Keratinocyte (primary cell): ENCODE measurements around the gene MZT2B. TPM values are rescaled to one million over a fixed set of nuclear protein-coding genes. Genes with fewer than 3 reads are reported as not detected.
"Not testable (repeated sequence)": the region's sequence is repeated elsewhere in the genome, so short reads cannot be mapped to it uniquely, and the experiment has no call there.

Experiments used
- DNase-seq: peaks from one replicate; pipeline ENCODE4 v3.0.0-alpha.2; 2011; ENCODE audit warnings: low read depth, missing footprints, low spot score
- FAIRE-seq: peaks from 2 replicates; lab custom pipeline; 2011; peaks lifted over from hg19 to GRCh38; lab: Jason Lieb, UNC
- H2AFZ ChIP-seq: 2 replicates; pipeline ENCODE4 v1.6.0; 2012; ENCODE audit warnings: low read length, control low read depth, inconsistent platforms; ENCODE audit not compliant: control insufficient read depth
- H3K27ac ChIP-seq: 2 replicates; pipeline ENCODE4 v1.5.1; 2011; ENCODE audit warnings: low read length; ENCODE audit not compliant: control insufficient read depth, insufficient read depth
- H3K27me3 ChIP-seq: 3 replicates; pipeline ENCODE4 v1.6.0; 2011; ENCODE audit warnings: low read length; ENCODE audit not compliant: control insufficient read depth, insufficient read depth; ENCODE audit errors: extremely low read depth
- H3K36me3 ChIP-seq, 2 experiments: 2 replicates in 1 of 2; 3 replicates in 1 of 2; pipeline ENCODE4 v1.5.1; 2011; ENCODE audit warnings: low read length in 2 of 2, mild to moderate bottlenecking in 1 of 2; ENCODE audit not compliant: control insufficient read depth in 2 of 2, insufficient read depth in 2 of 2; ENCODE audit errors: extremely low read depth in 1 of 2
- H3K4me1 ChIP-seq: 3 replicates; pipeline ENCODE4 v1.5.1; 2011; ENCODE audit warnings: low read length; ENCODE audit not compliant: control insufficient read depth, insufficient read depth; ENCODE audit errors: extremely low read depth
- H3K4me2 ChIP-seq: 3 replicates; pipeline ENCODE4 v1.6.0; 2011; ENCODE audit warnings: low read depth, low read length; ENCODE audit not compliant: control insufficient read depth, insufficient read depth; ENCODE audit errors: extremely low read depth
- H3K4me3 ChIP-seq, 3 experiments: fragments of 200-600 bp in 1 of 3; sonication (generic) in 1 of 3; 2 replicates in 2 of 3; 3 replicates in 1 of 3; pipeline ENCODE4 v1.5.1; 2011 to 2016; ENCODE audit warnings: low read length in 3 of 3, mild to moderate bottlenecking in 3 of 3, control low read depth in 2 of 3, inconsistent platforms in 1 of 3, low read depth in 1 of 3, mixed read lengths in 1 of 3, mixed run types in 1 of 3, moderate library complexity in 1 of 3; ENCODE audit not compliant: control insufficient read depth in 2 of 3, insufficient read depth in 2 of 3; ENCODE audit errors: extremely low read depth in 1 of 3
- H3K79me2 ChIP-seq: 2 replicates; pipeline ENCODE4 v1.6.0; 2012; ENCODE audit warnings: low read length; ENCODE audit not compliant: control insufficient read depth, insufficient read depth
- H3K9ac ChIP-seq: 3 replicates; pipeline ENCODE4 v1.6.0; 2011; ENCODE audit warnings: low read length; ENCODE audit not compliant: control insufficient read depth, insufficient read depth; ENCODE audit errors: extremely low read depth
- H3K9me1 ChIP-seq: 3 replicates; pipeline ENCODE4 v1.6.0; 2011; ENCODE audit warnings: low read length; ENCODE audit not compliant: control insufficient read depth, insufficient read depth; ENCODE audit errors: extremely low read depth
- H3K9me3 ChIP-seq: 2 replicates; pipeline ENCODE4 v1.5.1; 2012; ENCODE audit warnings: low read depth, low read length; ENCODE audit not compliant: control insufficient read depth
- H4K20me1 ChIP-seq: 3 replicates; pipeline ENCODE4 v1.6.0; 2011; ENCODE audit warnings: low read length; ENCODE audit not compliant: control insufficient read depth, insufficient read depth; ENCODE audit errors: extremely low read depth
- EZH2 ChIP-seq: IDR thresholded peaks from one replicate; pipeline ENCODE4 v1.6.1; 2012; ENCODE audit warnings: inconsistent platforms, mild to moderate bottlenecking, low read length, moderate library complexity
- dilution Hi-C: fragments of 300-500 bp; cut with MboI; formaldehyde crosslinking; loops from one replicate; pipeline ENCODE4 v1.7.0; 2020; ENCODE audit warnings: low sequenced_read_pairs; ENCODE audit not compliant: extremely low pct_ligation_motif_present
- polyA plus RNA-seq, 5 experiments: library from polyadenylated mRNA; depleted of rRNA in 3 of 5; stranded (reverse) in 3 of 5; stranded (forward) in 1 of 5; unstranded in 1 of 5; fragments of >200 nt; gene quantifications; 1 replicate in 1 of 5; 2 replicates in 3 of 5; 3 replicates in 1 of 5; pipeline versions ENCODE4 v1.2.1 to v1.2.3, GENCODE V29; 2011 to 2012; ENCODE audit warnings: missing spikeins in 2 of 5, low read depth in 1 of 5, low replicate concordance in 1 of 5
- TF ChIP-seq, protein P1 (sequence below), 3 experiments: IDR thresholded peaks in 1 of 3; conservative IDR thresholded peaks in 1 of 3; optimal IDR thresholded peaks in 1 of 3; 2 replicates in 2 of 3; 3 replicates in 1 of 3; pipeline versions ENCODE3 to v1.5.1; 2011; ENCODE audit warnings: low read length in 3 of 3, mild to moderate bottlenecking in 3 of 3, moderate library complexity in 2 of 3, control low read depth in 1 of 3, inconsistent platforms in 1 of 3; ENCODE audit not compliant: insufficient read depth in 2 of 3; ENCODE audit errors: extremely low read depth in 1 of 3

MZT2B gene
- polyA plus RNA-seq, 1 donor (not counting 4 experiments of a cell fraction or from before 2014, with no cell fraction given): 133 TPM

DNA sequence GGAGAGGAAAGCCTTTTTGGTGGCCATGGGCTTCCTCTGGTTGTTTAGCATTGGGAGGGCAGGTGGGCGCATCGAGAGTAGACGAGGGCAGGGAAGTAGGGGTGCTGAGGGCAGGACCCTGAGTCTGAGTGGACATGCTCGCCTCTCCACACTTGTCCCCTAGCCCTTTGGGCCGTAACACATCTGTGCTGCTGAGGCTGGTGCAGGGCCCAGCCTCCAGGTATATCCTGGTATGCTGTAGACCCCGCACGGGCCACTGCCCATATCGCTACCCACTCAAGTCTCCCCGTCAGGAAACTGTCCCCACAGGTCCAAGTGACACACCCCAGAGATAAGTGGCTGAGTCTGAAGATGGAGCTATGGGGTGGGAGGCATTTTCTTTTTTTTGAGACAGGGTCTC, 23.4 kb upstream of the MZT2B start:
- Histone ChIP-seq H2AFZ (no peak overlapping the region), H4K20me1 (no peaks in the 10 kb centered on the region), H3K9ac (no peak overlapping the region), H3K9me1 (no peaks in the 10 kb centered on the region), H3K27me3 (no peaks in the 10 kb centered on the region), H3K4me3 (no peak overlapping the region), H3K27ac (no peak overlapping the region), H3K79me2 (no peaks in the 10 kb centered on the region), H3K36me3 (peaks cover 0 to 5% of the 10 kb centered on the region in 2 experiments), H3K9me3 (no peaks in the 10 kb centered on the region), H3K4me1 (no peaks in the 10 kb centered on the region), H3K4me2 (no peak overlapping the region)
- DNase-seq (no peak), FAIRE-seq (no peak)
- no peak for TF ChIP-seq EZH2
- TF ChIP-seq, protein P1, sequence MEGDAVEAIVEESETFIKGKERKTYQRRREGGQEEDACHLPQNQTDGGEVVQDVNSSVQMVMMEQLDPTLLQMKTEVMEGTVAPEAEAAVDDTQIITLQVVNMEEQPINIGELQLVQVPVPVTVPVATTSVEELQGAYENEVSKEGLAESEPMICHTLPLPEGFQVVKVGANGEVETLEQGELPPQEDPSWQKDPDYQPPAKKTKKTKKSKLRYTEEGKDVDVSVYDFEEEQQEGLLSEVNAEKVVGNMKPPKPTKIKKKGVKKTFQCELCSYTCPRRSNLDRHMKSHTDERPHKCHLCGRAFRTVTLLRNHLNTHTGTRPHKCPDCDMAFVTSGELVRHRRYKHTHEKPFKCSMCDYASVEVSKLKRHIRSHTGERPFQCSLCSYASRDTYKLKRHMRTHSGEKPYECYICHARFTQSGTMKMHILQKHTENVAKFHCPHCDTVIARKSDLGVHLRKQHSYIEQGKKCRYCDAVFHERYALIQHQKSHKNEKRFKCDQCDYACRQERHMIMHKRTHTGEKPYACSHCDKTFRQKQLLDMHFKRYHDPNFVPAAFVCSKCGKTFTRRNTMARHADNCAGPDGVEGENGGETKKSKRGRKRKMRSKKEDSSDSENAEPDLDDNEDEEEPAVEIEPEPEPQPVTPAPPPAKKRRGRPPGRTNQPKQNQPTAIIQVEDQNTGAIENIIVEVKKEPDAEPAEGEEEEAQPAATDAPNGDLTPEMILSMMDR (optimal IDR thresholded peaks at IDR 0.05 in 1 of 3, IDR thresholded peaks at IDR 0.05 in 1 of 3, conservative IDR thresholded peaks at IDR 0.05 in 1 of 3; ENCODE audit: extremely low read depth in 1 of 3, insufficient read depth in 2 of 3, low read length in 3 of 3): no peak
- dilution Hi-C loops: no loop called here

DNA sequence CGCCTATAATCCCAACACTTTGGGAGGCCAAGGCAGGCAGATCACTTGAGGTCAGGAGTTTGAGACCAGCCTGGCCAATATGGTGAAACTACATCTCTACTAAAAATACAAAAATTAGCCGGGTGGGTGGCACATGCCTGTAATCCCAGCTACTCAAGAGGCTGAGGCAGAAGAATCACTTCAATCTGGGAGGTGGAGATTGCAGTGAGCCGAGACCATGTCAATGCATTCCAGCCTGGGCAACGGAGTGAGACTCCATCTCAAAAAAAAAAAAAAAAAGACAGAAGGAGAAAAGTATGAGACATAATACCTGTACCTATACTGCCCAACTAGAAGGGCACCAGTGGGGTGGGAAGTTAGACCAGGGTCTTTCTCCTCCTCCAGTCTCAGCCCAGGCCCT, 22.7 kb upstream of the MZT2B start:
- dilution Hi-C loops, DNase-seq, H3K4me1 ChIP-seq, H3K79me2 ChIP-seq, H3K27me3 ChIP-seq, H4K20me1 ChIP-seq, H3K9me3 ChIP-seq, H3K9me1 ChIP-seq, H3K9ac ChIP-seq, H2AFZ ChIP-seq, H3K27ac ChIP-seq, H3K4me2 ChIP-seq, FAIRE-seq, H3K36me3 ChIP-seq, H3K4me3 ChIP-seq: not testable (repeated sequence)

DNA sequence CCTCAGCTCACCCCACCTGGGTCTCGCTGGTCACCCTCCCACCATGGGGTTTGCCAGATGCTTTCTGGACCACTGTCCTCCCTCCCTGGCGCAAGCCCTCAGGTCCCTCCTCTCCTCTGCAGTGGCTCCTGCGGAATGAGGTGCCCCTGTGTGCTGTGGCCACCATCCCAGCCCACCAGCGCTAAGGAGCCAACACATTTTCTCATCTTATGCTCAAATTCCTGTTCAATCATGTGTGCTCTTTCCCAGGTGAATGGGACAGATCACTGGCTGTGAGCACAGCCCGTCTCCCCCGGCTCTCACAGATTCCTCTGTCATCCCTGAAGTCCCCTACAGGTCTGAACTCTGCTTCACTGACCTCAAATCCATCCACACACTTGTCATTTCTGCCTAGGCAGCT, 21.9 kb upstream of the MZT2B start:
- no peaks in the 10 kb centered on the region for H4K20me1 ChIP-seq
- no peak overlapping the region for H3K27ac ChIP-seq
- peaks cover 0 to 8% of the 10 kb centered on the region in 2 experiments for H3K36me3 ChIP-seq
- no peaks in the 10 kb centered on the region for H3K27me3 ChIP-seq
- H3K79me2 ChIP-seq: no peaks in the 10 kb centered on the region
- FAIRE-seq (no peak), DNase-seq (no peak)
- no peak overlapping the region for H3K9ac ChIP-seq
- no peak overlapping the region for H3K4me2 ChIP-seq
- H3K9me3 ChIP-seq: no peaks in the 10 kb centered on the region
- no peak overlapping the region for H2AFZ ChIP-seq
- dilution Hi-C loops: no loop called here
- no peak overlapping the region for H3K4me3 ChIP-seq
- no peaks in the 10 kb centered on the region for H3K9me1 ChIP-seq
- no peak for TF ChIP-seq EZH2
- TF ChIP-seq, protein P1 (optimal IDR thresholded peaks at IDR 0.05 in 1 of 3, IDR thresholded peaks at IDR 0.05 in 1 of 3, conservative IDR thresholded peaks at IDR 0.05 in 1 of 3; ENCODE audit: extremely low read depth in 1 of 3, insufficient read depth in 2 of 3, low read length in 3 of 3): no peak
- H3K4me1 ChIP-seq: no peaks in the 10 kb centered on the region
